ENCODE measurements around the gene TNPO3. TPM values are rescaled to one million over a fixed set of nuclear protein-coding genes. Genes with fewer than 3 reads are reported as not detected.

TNPO3 gene
- total RNA-seq, 2 experiments from 2014 or later = 44.3 to 48.1 TPM

GRCh38 chr7:128928159-128928813 is 126.6 kb downstream of the TNPO3 start:
- Mint-ChIP-seq H3K27ac (no peak overlapping the region), H3K9me3 (no peaks in the 10 kb centered on the region), H3K27me3 (peaks cover 11% of the 10 kb centered on the region), H3K36me3 (ENCODE audit: low read depth) (peaks cover 1% of the 10 kb centered on the region), H3K4me1 (peaks cover 9% of the 10 kb centered on the region), H3K4me3 (no peak overlapping the region)
- DNase-seq = no peak
- ChIA-PET CTCF (interaction anchor here (0.8 kb wide), 1 partner anchor 129 kb away, joined by 3 read pairs; no protein-coding TSS in a partner anchor), POLR2A (no interaction called here)

- Mint-ChIP-seq H3K27ac (no peak overlapping the region), H3K27me3 (peaks cover 24% of the 10 kb centered on the region), H3K36me3 (ENCODE audit: low read depth) (no peaks in the 10 kb centered on the region), H3K9me3 (no peaks in the 10 kb centered on the region), H3K4me3 (no peak overlapping the region), H3K4me1 (no peaks in the 10 kb centered on the region)
- DNase-seq = no peak
- ChIA-PET POLR2A (no interaction called here), CTCF (interaction anchor here (1.1 kb wide), 1 partner anchor 14 kb away, joined by 3 read pairs; no protein-coding TSS in a partner anchor)
Observed at GRCh38 chr7:128924707-128925588, 130.0 kb downstream of the TNPO3 start.

GRCh38 chr7:128923411-128923800 is 131.5 kb downstream of the TNPO3 start:
- ChIA-PET POLR2A (no interaction called here), CTCF (interaction anchor here (0.9 to 2.2 kb wide), 3 partner anchors 8 to 20 kb away, joined by 3 to 4 read pairs (median 4); no protein-coding TSS in a partner anchor)
- DNase-seq = no peak
- H3K27me3 Mint-ChIP-seq = peaks cover 36% of the 10 kb centered on the region
- H3K27ac Mint-ChIP-seq = no peak overlapping the region
- no peaks in the 10 kb centered on the region for H3K36me3 Mint-ChIP-seq (ENCODE audit: low read depth)
- H3K4me1 Mint-ChIP-seq = no peaks in the 10 kb centered on the region
- no peaks in the 10 kb centered on the region for H3K9me3 Mint-ChIP-seq
- H3K4me3 Mint-ChIP-seq = no peak overlapping the region

- no peaks in the 10 kb centered on the region for H3K36me3 Mint-ChIP-seq (ENCODE audit: low read depth)
- peaks cover 42% of the 10 kb centered on the region for H3K27me3 Mint-ChIP-seq
- no peak overlapping the region for H3K4me3 Mint-ChIP-seq
- no peak for DNase-seq
- CTCF ChIA-PET = interaction anchor here (0.6 to 2.2 kb wide), 6 partner anchors 8 to 169 kb away, joined by 3 to 6 read pairs (median 4); no protein-coding TSS in a partner anchor
- H3K9me3 Mint-ChIP-seq = no peaks in the 10 kb centered on the region
- no peak overlapping the region for H3K27ac Mint-ChIP-seq
- no peaks in the 10 kb centered on the region for H3K4me1 Mint-ChIP-seq
- POLR2A ChIA-PET = no interaction called here
Observed at GRCh38 chr7:128922496-128923410, 132.2 kb downstream of the TNPO3 start.

GRCh38 chr7:128921866-128922440 is 133.0 kb downstream of the TNPO3 start:
- CTCF ChIA-PET = interaction anchor here (1.3 to 2.2 kb wide), 4 partner anchors 9 to 170 kb away, joined by 3 to 6 read pairs (median 4); no protein-coding TSS in a partner anchor
- no peaks in the 10 kb centered on the region for H3K36me3 Mint-ChIP-seq (ENCODE audit: low read depth)
- H3K4me3 Mint-ChIP-seq = no peak overlapping the region
- H3K4me1 Mint-ChIP-seq = no peaks in the 10 kb centered on the region
- POLR2A ChIA-PET = no interaction called here
- peaks cover 49% of the 10 kb centered on the region for H3K27me3 Mint-ChIP-seq
- no peak overlapping the region for H3K27ac Mint-ChIP-seq
- no peak for DNase-seq
- no peaks in the 10 kb centered on the region for H3K9me3 Mint-ChIP-seq

- CTCF ChIA-PET = interaction anchor here (1.5 kb wide), 1 partner anchor 12 kb away, joined by 4 read pairs; no protein-coding TSS in a partner anchor
- Mint-ChIP-seq H3K4me3 (no peak overlapping the region), H3K4me1 (no peaks in the 10 kb centered on the region), H3K9me3 (no peaks in the 10 kb centered on the region), H3K27ac (no peak overlapping the region), H3K27me3 (peaks cover 54% of the 10 kb centered on the region), H3K36me3 (ENCODE audit: low read depth) (no peaks in the 10 kb centered on the region)
- no peak for DNase-seq
- POLR2A ChIA-PET = no interaction called here
Observed at GRCh38 chr7:128920913-128921582, 133.9 kb downstream of the TNPO3 start.

- H3K36me3 Mint-ChIP-seq (ENCODE audit: low read depth) = no peaks in the 10 kb centered on the region
- ChIA-PET POLR2A (no interaction called here), CTCF (no interaction called here)
- H3K27ac Mint-ChIP-seq = no peak overlapping the region
- H3K9me3 Mint-ChIP-seq = no peaks in the 10 kb centered on the region
- H3K4me1 Mint-ChIP-seq = peaks cover 3% of the 10 kb centered on the region
- DNase-seq = no peak
- peaks cover 58% of the 10 kb centered on the region for H3K27me3 Mint-ChIP-seq
- no peak overlapping the region for H3K4me3 Mint-ChIP-seq
Observed at GRCh38 chr7:128919881-128920799, 134.8 kb downstream of the TNPO3 start.

GRCh38 chr7:128919241-128919640 is 135.7 kb downstream of the TNPO3 start:
- H3K27me3 Mint-ChIP-seq = peaks cover 56% of the 10 kb centered on the region
- POLR2A ChIA-PET = no interaction called here
- H3K27ac Mint-ChIP-seq = no peak overlapping the region
- no peaks in the 10 kb centered on the region for H3K36me3 Mint-ChIP-seq (ENCODE audit: low read depth)
- CTCF ChIA-PET = no interaction called here
- peaks cover 3% of the 10 kb centered on the region for H3K4me1 Mint-ChIP-seq
- no peak for DNase-seq
- H3K9me3 Mint-ChIP-seq = no peaks in the 10 kb centered on the region
- no peak overlapping the region for H3K4me3 Mint-ChIP-seq

GRCh38 chr7:128918016-128918665 is 136.8 kb downstream of the TNPO3 start:
- Mint-ChIP-seq H3K36me3 (ENCODE audit: low read depth) (no peaks in the 10 kb centered on the region), H3K9me3 (no peaks in the 10 kb centered on the region), H3K4me1 (peaks cover 3% of the 10 kb centered on the region), H3K27ac (no peak overlapping the region), H3K27me3 (peaks cover 53% of the 10 kb centered on the region), H3K4me3 (no peak overlapping the region)
- CTCF ChIA-PET = no interaction called here
- DNase-seq = no peak
- POLR2A ChIA-PET = no interaction called here

GRCh38 chr7:128917122-128917521 is 137.8 kb downstream of the TNPO3 start:
- H3K4me3 Mint-ChIP-seq = no peak overlapping the region
- no peaks in the 10 kb centered on the region for H3K9me3 Mint-ChIP-seq
- peaks cover 3% of the 10 kb centered on the region for H3K4me1 Mint-ChIP-seq
- DNase-seq = no peak
- CTCF ChIA-PET = no interaction called here
- peaks cover 56% of the 10 kb centered on the region for H3K27me3 Mint-ChIP-seq
- POLR2A ChIA-PET = no interaction called here
- H3K36me3 Mint-ChIP-seq (ENCODE audit: low read depth) = no peaks in the 10 kb centered on the region
- H3K27ac Mint-ChIP-seq = no peak overlapping the region

- DNase-seq = no peak
- Mint-ChIP-seq H3K27me3 (peaks cover 61% of the 10 kb centered on the region), H3K27ac (no peak overlapping the region), H3K36me3 (ENCODE audit: low read depth) (no peaks in the 10 kb centered on the region), H3K4me1 (peaks cover 3% of the 10 kb centered on the region), H3K9me3 (no peaks in the 10 kb centered on the region), H3K4me3 (no peak overlapping the region)
- POLR2A ChIA-PET = no interaction called here
- CTCF ChIA-PET = no interaction called here
Observed at GRCh38 chr7:128916643-128916915, 138.3 kb downstream of the TNPO3 start.
